Gastrocnemius medialis (tissue), 4 donors: ENCODE data around the gene CXorf65. TPM values are rescaled to one million over a fixed set of nuclear protein-coding genes. Genes with fewer than 3 reads are reported as not detected.
A peak's percentile ranks its signal among the peaks of the same experiment; 100 is the strongest.

ENCODE experiments used
- ATAC-seq, 2 donors: fragments of 150-250 bp; one replicate each; pipeline ENCODE4 v1.9.1; 2016
- DNase-seq, 2 donors: peaks; one replicate each; pipeline ENCODE4 v3.0.0-alpha.2; 2019
- H3K27ac ChIP-seq, 4 donors: fragments of 200-600 bp; sonication (generic); 1 replicate in 1 of 4; 2 replicates in 3 of 4; pipeline ENCODE4 v1.5.1; 2016 to 2018; ENCODE audit warnings: mild to moderate bottlenecking in 2 of 4, moderate library complexity in 1 of 4
- H3K27me3 ChIP-seq, 3 donors: fragments of 200-600 bp; sonication (generic) in 2 of 3; 1 replicate in 1 of 3; 2 replicates in 2 of 3; pipeline versions ENCODE4 v1.5.1 to v1.6.0; 2016 to 2019; ENCODE audit warnings: mild to moderate bottlenecking in 1 of 3, moderate library complexity in 1 of 3
- H3K36me3 ChIP-seq, 2 donors: fragments of 200-600 bp; sonication (generic) in 1 of 2; one replicate each; pipeline ENCODE4 v1.5.1; 2017 to 2018
- H3K4me1 ChIP-seq, 2 donors: fragments of 200-600 bp; sonication (generic) in 1 of 2; one replicate each; pipeline ENCODE4 v1.5.1; 2016 to 2017; ENCODE audit warnings: mild to moderate bottlenecking in 2 of 2
- H3K4me3 ChIP-seq, 4 donors: fragments of 200-600 bp; sonication (generic) in 3 of 4; 1 replicate in 1 of 4; 2 replicates in 3 of 4; pipeline ENCODE4 v1.5.1; 2016 to 2019; ENCODE audit warnings: mild to moderate bottlenecking in 2 of 4
- H3K9me3 ChIP-seq, 3 donors: fragments of 200-600 bp; sonication (generic) in 2 of 3; 1 replicate in 1 of 3; 2 replicates in 2 of 3; pipeline ENCODE4 v1.5.1; 2016 to 2019
- POLR2A ChIP-seq, 2 donors: fragments of 450-650 bp; IDR thresholded peaks; one replicate each; pipeline ENCODE4 v1.6.1; 2017; ENCODE audit warnings: antibody characterized with exemption in 2 of 2, mild to moderate bottlenecking in 2 of 2, moderate library complexity in 2 of 2
- in situ Hi-C, 4 donors: fragments of 200-750 bp; cut with MboI; loops; one replicate each; pipeline versions ENCODE4 v1.15.0 to v1.8.0; 2017; ENCODE audit warnings: low sequenced_read_pairs in 4 of 4
- intact Hi-C: fragments of 100-400 bp; cut with DNase I; formaldehyde crosslinking; loops from one replicate; pipeline ENCODE4 v1.15.1; 2023; ENCODE audit warnings: low total_unique reads
- total RNA-seq, 4 donors: library from RNA; depleted of rRNA; stranded (reverse); fragments of >200 nt; gene quantifications; one replicate each; pipeline versions ENCODE4 v1.1.0 to v1.2.3, GENCODE V29; 2016
- TF ChIP-seq, protein P1 (sequence below), 5 experiments: fragments of 450-650 bp in 3 of 5; fragments of 200-600 bp in 2 of 5; sonication (generic) in 2 of 5; IDR thresholded peaks in 4 of 5; conservative IDR thresholded peaks in 1 of 5; 1 replicate in 4 of 5; 2 replicates in 1 of 5; pipeline ENCODE4 v1.5.1; 2016 to 2019; ENCODE audit warnings: antibody characterized with exemption in 5 of 5, mild to moderate bottlenecking in 3 of 5, moderate library complexity in 3 of 5

CXorf65 gene
- total RNA-seq, 4 donors from 2014 or later, result not detected

DNA sequence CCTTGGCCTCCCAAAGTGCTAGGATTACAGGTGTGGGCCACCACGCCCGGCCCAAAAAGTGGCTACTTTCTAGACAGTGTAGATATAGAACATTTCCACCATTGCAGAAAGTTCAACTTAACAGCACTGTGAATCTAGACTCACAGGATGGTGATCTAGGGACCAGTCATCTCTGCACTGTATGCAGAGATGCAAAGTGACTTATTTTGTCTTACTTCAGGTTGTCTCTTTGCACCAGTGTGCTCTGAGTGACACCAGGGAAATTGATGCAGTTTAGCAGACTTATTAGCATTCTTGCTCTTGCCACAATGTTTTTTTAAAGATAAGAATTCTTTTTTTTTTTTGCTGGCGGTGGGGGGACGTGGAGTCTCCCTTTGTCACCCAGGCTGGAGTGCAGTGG is 23.7 kb downstream of the CXorf65 start:
- no peak overlapping the region for H3K4me3 ChIP-seq
- no peaks in the 10 kb centered on the region for H3K4me1 ChIP-seq
- no peak for TF ChIP-seq POLR2A (IDR thresholded peaks at IDR 0.05)
- ATAC-seq (no peak), DNase-seq (no peak)
- intact Hi-C loops (no loop called here), in situ Hi-C loops (no loop called here)
- H3K9me3 ChIP-seq, result no peaks in the 10 kb centered on the region
- no peaks in the 10 kb centered on the region for H3K27me3 ChIP-seq
- H3K27ac ChIP-seq, result no peak overlapping the region
- no peaks in the 10 kb centered on the region for H3K36me3 ChIP-seq

DNA sequence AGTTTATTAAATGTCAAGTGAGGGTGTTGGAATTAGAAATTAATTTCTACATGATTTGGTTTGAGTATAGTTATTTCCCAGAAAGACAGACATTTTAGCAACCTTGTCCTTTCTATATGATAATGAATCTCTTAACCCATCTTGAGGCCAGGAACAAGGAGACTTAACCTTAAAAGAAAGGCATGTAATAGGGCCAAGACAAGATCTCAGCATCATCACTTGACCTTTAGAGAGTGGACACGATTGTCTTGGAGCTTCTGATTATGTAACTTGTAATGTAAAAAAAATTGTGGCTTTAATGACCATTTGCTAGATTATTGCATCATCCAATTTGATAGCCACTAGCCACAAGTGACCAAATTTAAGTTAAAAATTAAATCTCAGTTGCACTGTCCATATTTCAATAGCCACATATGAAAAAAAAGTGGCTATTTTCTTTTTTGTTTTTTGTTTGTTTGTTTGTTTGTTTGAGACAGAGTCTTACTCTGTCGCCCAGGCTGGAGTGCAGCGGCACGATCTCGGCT is 24.4 kb downstream of the CXorf65 start:
- intact Hi-C loops (no loop called here), in situ Hi-C loops (no loop called here)
- Histone ChIP-seq H3K4me3 (no peak overlapping the region), H3K9me3 (no peaks in the 10 kb centered on the region), H3K4me1 (no peaks in the 10 kb centered on the region), H3K27me3 (no peaks in the 10 kb centered on the region), H3K27ac (no peak overlapping the region), H3K36me3 (no peaks in the 10 kb centered on the region)
- TF ChIP-seq, protein P1, sequence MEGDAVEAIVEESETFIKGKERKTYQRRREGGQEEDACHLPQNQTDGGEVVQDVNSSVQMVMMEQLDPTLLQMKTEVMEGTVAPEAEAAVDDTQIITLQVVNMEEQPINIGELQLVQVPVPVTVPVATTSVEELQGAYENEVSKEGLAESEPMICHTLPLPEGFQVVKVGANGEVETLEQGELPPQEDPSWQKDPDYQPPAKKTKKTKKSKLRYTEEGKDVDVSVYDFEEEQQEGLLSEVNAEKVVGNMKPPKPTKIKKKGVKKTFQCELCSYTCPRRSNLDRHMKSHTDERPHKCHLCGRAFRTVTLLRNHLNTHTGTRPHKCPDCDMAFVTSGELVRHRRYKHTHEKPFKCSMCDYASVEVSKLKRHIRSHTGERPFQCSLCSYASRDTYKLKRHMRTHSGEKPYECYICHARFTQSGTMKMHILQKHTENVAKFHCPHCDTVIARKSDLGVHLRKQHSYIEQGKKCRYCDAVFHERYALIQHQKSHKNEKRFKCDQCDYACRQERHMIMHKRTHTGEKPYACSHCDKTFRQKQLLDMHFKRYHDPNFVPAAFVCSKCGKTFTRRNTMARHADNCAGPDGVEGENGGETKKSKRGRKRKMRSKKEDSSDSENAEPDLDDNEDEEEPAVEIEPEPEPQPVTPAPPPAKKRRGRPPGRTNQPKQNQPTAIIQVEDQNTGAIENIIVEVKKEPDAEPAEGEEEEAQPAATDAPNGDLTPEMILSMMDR (IDR thresholded peaks at IDR 0.05 in 4 of 5, conservative IDR thresholded peaks at IDR 0.05 in 1 of 5), result no peak
- no peak for TF ChIP-seq POLR2A (IDR thresholded peaks at IDR 0.05)
- DNase-seq (no peak), ATAC-seq (no peak)

DNA sequence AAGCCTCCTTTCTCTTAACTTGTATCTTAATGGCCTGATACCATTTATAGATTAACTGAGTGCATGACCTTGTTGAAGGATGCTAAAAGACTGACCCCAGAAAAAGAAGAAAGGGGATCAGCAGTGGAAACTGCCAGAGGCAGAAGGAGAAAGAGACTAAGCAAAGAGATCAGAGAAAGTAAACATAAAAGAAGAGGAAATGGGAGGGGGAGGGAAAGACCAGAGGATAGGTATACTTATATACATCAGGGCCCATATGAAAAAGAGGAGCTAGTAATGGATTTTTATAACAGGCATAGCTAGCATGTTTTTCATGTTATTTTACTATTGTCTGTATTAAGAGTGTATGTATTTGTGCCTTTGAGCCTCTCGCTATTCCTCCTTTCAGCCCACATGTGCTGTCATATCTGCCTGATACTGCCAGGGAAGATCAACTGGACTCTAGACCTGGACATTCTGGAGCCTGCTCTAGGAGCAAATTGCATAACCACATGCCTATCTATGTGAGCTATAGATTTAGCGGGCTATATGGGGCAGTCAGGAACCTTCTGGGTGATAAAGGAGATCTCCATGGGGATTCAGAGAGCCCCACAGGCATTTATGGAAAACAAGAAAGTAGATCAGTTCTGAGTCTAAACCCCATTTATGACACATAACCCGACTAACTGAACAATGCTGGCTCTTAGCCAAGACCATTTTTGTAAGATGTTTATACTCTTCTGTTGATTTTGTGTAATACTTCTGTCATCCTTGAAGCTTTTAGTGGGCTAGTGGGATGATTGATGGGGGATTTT is 25.0 kb downstream of the CXorf65 start:
- TF ChIP-seq POLR2A (IDR thresholded peaks at IDR 0.05), result no peak
- TF ChIP-seq, protein P1 (IDR thresholded peaks at IDR 0.05 in 4 of 5, conservative IDR thresholded peaks at IDR 0.05 in 1 of 5), result no peak
- H3K9me3 ChIP-seq, result no peaks in the 10 kb centered on the region
- H3K27me3 ChIP-seq, result no peaks in the 10 kb centered on the region
- H3K4me1 ChIP-seq, result no peaks in the 10 kb centered on the region
- in situ Hi-C loops, result no loop called here
- ATAC-seq (no peak), DNase-seq (no peak)
- intact Hi-C loops, result no loop called here
- no peak overlapping the region for H3K4me3 ChIP-seq
- no peaks in the 10 kb centered on the region for H3K36me3 ChIP-seq
- no peak overlapping the region for H3K27ac ChIP-seq

DNA sequence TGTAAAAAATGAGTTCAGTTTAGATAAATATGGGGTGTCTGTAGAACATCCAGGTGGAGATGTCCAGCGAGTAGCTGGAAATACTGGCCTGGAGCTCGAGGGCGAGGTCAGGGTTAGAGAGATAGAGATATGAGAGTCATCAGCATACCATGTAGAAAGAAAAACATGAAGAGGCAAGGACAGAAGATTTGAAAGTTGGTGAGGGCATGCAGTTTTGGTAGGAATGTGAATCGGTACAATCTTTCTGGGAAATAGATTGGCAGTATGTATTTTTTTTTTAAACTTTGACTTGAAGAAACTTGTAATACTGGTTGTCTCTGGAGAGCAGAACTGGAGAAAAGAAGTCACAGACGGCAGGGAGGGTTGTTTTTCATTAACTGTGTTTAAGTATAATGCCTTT is 36.0 kb downstream of the CXorf65 start:
- no peak overlapping the region for H3K4me3 ChIP-seq
- H3K36me3 ChIP-seq, result no peaks in the 10 kb centered on the region
- no peaks in the 10 kb centered on the region for H3K27me3 ChIP-seq
- H3K27ac ChIP-seq, result no peak overlapping the region
- TF ChIP-seq POLR2A (IDR thresholded peaks at IDR 0.05), result no peak
- TF ChIP-seq, protein P1 (IDR thresholded peaks at IDR 0.05 in 4 of 5, conservative IDR thresholded peaks at IDR 0.05 in 1 of 5), result no peak
- ATAC-seq (no peak), DNase-seq (no peak)
- no peaks in the 10 kb centered on the region for H3K9me3 ChIP-seq
- H3K4me1 ChIP-seq, result peaks cover 3 to 8% of the 10 kb centered on the region in 2 donors
- in situ Hi-C loops, result no loop called here
- intact Hi-C loops, result no loop called here

DNA sequence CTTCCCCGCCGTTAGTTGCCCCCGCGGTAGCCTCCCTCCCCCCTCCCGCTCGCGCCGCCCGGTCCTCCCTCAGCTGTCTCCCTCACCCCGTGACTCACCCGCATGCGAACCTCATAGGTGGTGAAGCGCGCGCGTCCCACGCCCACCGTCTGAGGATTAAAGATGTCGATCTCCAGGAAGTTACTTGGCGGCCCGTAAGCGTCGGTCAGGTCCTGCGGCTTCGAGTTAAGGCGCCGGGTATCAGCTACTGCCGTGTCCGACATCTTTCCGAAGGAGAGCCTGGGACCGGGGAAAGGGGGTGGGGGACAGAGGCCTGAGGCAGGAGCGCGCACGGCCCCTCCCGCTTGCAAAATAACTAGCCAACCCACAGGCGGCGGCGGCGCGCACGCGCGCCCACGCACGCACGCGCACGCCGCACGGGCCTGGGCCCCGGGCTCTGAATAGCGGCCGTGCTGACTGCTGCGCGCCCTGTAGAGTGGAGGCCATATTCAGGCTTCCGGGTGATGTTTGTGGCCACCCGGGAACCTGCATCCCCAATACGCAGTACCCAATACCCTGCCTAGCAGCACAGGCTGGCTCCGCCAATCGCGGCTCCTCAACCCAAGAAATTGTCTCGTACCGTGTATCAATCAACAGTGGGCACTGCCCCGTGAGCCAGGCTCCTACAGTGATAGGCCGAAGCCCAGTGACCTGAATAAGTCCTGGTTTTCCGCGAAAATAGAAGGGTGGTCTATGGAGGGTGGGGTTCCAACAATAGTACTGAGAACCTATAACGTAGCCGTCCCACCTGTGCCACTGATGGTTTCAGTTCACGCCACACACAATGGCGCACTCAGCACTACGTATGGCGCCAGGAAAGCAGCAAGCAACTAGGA is 38.3 kb downstream of the CXorf65 start, which contains the start of gene SNX12:
SNX12 (minus strand) TSS at position 291 of the 875 bp plus-strand sequence; CDS start at position 263, 28 bp downstream.
- peak; percentile 72 to 78 for TF ChIP-seq POLR2A (IDR thresholded peaks at IDR 0.05)
- TF ChIP-seq, protein P1 (IDR thresholded peaks at IDR 0.05 in 4 of 5, conservative IDR thresholded peaks at IDR 0.05 in 1 of 5), result peak in 3 of 5 experiments; percentile 72 to 96 (median 86)
- H3K4me1 ChIP-seq, result peaks cover 3 to 8% of the 10 kb centered on the region in 2 donors
- H3K36me3 ChIP-seq, result no peaks in the 10 kb centered on the region
- peak within 1 kb of the TSS; percentile 66 to 74 (median 72) for H3K4me3 ChIP-seq
- ATAC-seq, result peak; percentile 96 to 97
- no peaks in the 10 kb centered on the region for H3K9me3 ChIP-seq
- DNase-seq, result peak; percentile 85 to 91
- in situ Hi-C loops (no loop called here), intact Hi-C loops (loop anchor here (1.0 to 5.0 kb wide), 4 partner anchors 27 to 184 kb away; partner anchors contain the start of genes FOXO4, MED12 and ZMYM3)
- H3K27me3 ChIP-seq, result no peaks in the 10 kb centered on the region
- peak within 1 kb of the TSS; percentile 86 to 93 (median 89) for H3K27ac ChIP-seq
